ENCODE data around the gene CAPN9.

Gene CAPN9

DNA sequence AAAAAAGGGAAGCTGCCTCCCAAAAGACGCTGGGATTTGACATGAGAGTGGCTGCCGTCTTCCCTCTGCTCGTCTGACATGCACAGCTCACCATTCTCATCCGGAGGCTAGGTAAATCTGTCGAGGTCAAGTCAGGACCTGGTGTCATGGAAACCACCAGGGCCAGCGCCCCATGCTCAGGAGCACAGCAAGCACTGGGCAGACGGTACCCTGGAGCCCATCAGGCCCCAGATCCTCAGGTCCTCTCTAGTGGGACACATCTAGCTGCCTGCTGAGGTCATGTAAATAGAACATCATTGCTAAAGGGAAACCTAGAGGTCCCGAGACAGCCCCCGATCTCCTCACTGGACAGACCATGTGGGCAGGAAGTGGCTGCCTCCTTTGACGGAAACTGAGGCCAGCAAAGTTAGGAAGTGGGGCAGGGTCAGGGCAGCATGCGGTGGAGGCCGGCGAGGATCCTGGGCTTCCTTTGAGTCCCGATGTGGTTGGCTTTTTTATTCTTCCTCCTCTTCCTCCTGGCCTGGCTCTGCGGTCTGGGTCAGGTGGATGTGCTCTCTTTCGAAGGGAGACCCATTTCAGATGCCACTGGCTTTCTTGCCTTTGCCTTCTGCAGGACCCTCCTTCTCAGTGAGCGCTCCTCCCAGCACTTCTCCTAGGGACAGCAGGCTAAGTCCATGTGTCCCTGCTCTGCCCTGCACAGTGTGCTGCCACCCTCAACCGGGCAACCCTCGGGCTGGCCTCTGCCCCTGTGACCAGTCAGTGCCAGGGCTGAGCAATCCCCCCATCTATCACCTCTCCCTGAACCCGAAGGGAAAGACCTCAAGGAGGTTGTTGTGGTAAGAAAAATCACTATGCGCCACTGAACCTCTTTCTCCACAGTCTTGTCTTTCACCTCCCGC lies 39.2 kb upstream of the CAPN9 start:
- TF ChIP-seq CTCF (IDR thresholded peaks at IDR 0.05; ENCODE audit: low read depth, low read length, missing control alignments): no peak
- DNase-seq (ENCODE audit: low read depth): no peak
- no peak overlapping the region for H3K4me3 ChIP-seq (ENCODE audit: low read depth, low read length)

GRCh38 chr1:230708631-230709580 lies 38.3 kb upstream of the CAPN9 start:
- H3K4me3 ChIP-seq (ENCODE audit: low read depth, low read length): no peak overlapping the region
- no peak for DNase-seq (ENCODE audit: low read depth)

DNA sequence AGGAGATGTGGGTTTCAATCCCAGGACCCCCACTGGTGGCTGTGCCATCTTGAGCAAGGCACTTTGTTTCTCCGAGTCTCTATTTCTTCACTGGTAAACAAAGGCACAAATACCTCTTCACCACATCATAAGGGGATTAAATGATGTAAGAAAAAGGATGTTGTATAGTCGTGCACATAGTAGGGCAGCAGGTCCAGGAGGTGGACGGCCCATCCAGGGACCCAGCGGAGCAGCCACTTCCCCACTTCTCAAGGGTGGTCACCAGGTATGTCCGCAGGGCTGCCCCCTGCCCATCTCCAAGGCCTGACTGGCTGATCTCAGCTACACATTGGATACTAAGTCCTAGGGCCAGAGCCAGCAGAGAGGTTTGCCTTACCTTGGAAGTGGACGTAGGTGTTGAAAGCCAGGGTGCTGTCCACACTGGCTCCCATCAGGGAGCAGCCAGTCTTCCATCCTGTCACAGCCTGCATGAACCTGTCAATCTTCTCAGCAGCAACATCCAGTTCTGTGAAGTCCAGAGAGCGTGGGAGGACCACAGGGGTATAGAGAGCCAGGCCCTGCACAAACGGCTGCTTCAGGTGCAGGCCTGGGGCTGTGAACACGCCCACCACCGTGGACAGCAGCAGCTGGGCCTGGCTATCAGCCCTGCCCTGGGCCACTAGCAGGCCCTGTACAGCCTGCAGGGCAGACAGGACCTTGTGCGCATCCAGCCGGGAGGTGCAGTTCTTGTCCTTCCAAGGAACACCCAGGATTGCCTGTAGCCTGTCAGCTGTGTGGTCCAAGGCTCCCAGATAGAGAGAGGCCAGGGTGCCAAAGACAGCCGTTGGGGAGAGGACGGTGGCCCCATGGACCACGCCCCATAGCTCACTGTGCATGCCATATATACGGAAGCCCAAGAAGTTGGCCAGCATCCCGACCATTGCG lies 37.3 kb upstream of the CAPN9 start:
- H3K4me3 ChIP-seq (ENCODE audit: low read depth, low read length): no peak overlapping the region
- DNase-seq (ENCODE audit: low read depth): no peak
- no peak for TF ChIP-seq CTCF (IDR thresholded peaks at IDR 0.05; ENCODE audit: low read depth, low read length, missing control alignments)

More at GRCh38 chr1:230708631-230709580, 38.3 kb upstream of the CAPN9 start:
- TF ChIP-seq CTCF (IDR thresholded peaks at IDR 0.05; ENCODE audit: low read depth, low read length, missing control alignments): no peak

DNA sequence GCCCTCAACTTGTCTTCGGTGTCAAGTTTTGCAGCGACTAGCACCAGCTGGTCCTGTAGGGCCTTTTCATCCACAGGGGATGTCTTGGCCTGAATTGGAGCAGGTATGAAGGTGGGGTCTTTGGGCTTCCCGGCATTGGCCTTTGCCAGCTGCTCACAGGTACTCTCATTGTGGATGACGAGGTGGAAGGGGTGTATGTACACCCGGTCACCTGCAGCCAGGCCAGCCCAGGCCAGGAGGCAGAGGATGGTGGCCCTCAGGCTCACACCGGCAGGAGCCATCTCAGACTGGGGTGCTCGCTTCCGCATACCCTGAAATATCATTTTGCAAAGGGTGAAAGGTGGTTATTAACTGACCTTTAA lies 36.7 kb upstream of the CAPN9 start:
- no peak for TF ChIP-seq CTCF (IDR thresholded peaks at IDR 0.05; ENCODE audit: low read depth, low read length, missing control alignments)
- DNase-seq (ENCODE audit: low read depth): no peak
- H3K4me3 ChIP-seq (ENCODE audit: low read depth, low read length): no peak overlapping the region

DNA sequence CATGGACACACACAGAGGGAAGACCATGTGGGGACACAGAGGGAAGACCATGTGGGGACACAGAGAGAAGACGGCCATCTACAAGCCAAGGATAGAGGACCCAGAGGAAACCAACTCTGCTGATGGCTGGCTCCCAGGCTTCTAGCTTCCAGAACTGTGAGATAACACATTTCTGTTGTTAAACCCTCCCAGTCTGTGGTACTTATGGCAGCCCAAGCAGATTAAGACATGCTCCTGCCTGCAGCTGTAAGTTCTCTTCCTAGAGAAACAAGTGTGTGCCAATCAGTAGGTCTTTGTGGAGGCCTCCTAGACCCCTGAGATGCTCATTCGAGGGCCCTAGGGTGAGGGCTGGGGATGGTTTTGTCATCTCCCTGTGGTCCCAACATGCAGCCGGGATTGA lies 35.9 kb upstream of the CAPN9 start:
- DNase-seq (ENCODE audit: low read depth): no peak
- TF ChIP-seq CTCF (IDR thresholded peaks at IDR 0.05; ENCODE audit: low read depth, low read length, missing control alignments): no peak
- H3K4me3 ChIP-seq (ENCODE audit: low read depth, low read length): no peak overlapping the region

DNA sequence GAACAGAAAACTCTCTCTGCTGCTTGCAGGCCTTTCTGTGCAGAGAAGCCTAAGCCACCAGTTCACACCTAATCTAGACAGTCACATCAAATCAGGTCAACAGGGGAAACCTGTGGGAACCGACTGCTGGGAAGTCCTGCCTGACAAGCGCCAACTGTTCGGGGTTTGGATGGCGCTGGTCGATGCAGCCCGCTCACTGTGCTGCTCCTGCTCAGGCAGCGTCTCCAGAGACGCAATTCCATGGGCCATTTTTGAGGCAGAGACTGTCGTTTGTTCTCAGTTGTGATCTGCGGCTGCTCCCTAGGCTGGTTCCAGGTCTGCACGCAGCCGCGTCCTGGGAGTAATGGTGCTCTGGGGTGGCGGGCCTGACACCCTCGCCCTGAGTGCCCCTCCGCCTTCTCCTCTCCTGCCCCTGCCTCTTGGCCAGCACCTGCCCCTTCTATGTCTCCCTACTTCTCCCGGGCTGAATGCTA lies 34.7 kb upstream of the CAPN9 start:
- TF ChIP-seq CTCF (IDR thresholded peaks at IDR 0.05; ENCODE audit: low read depth, low read length, missing control alignments): no peak

More for the DNA sequence above, 34.7 kb upstream of the CAPN9 start:
- DNase-seq (ENCODE audit: low read depth): no peak
- H3K4me3 ChIP-seq (ENCODE audit: low read depth, low read length): no peak overlapping the region

All from GM12864 (cell line).